HepG2 (cell line): ENCODE results near the gene CUL9. TPM values are rescaled to one million over a fixed set of nuclear protein-coding genes. Genes with fewer than 3 reads are reported as not detected.
A peak's percentile ranks its signal among the peaks of the same experiment; 100 is the strongest.

Experiments used
- NONO ChIP-seq, 2 experiments: fragments of 450-650 bp in 1 of 2; sonication (generic) in 1 of 2; formaldehyde crosslinking in 1 of 2; IDR thresholded peaks in 1 of 2; conservative IDR thresholded peaks in 1 of 2; 2 replicates each; pipeline versions ENCODE4 v1.6.1 to v1.8.0; 2017 to 2022; ENCODE audit warnings: mild to moderate bottlenecking in 1 of 2, missing genetic modification reagents in 1 of 2, moderate library complexity in 1 of 2
- polyA plus RNA-seq, 8 experiments: library from polyadenylated mRNA; depleted of rRNA in 3 of 8; stranded (reverse) in 7 of 8; unstranded in 1 of 8; fragments of >200 nt; fragmentation: Illumina TruSeq in 4 of 8; extraction: Trizol in 4 of 8; gene quantifications; 2 replicates each; pipeline versions ENCODE4 v1.2.1 to v1.2.3, GENCODE V29; 2011 to 2016; ENCODE audit warnings: low read depth in 4 of 8, missing spikeins in 1 of 8, mixed read lengths in 1 of 8; ENCODE audit not compliant: insufficient read depth in 1 of 8
- total RNA-seq, 5 experiments: library from RNA; depleted of rRNA; stranded (reverse); fragments of >200 nt; fragmentation: Illumina TruSeq; extraction: Trizol; gene quantifications; 2 replicates each; pipeline ENCODE4 v1.2.3, GENCODE V29; 2016; ENCODE audit warnings: low read depth in 1 of 5
- TF ChIP-seq, protein P1 (sequence below): sonication (generic); formaldehyde crosslinking; IDR thresholded peaks from 2 replicates; pipeline ENCODE4 v1.5.0; 2020; ENCODE audit warnings: mild to moderate bottlenecking, missing genetic modification reagents, moderate library complexity

Gene CUL9
- total and polyA plus RNA-seq, 2 of the 13 experiments (the other 11 are each of a cell fraction or from before 2014, with no cell fraction given): 11.4 to 13.7 TPM

DNA sequence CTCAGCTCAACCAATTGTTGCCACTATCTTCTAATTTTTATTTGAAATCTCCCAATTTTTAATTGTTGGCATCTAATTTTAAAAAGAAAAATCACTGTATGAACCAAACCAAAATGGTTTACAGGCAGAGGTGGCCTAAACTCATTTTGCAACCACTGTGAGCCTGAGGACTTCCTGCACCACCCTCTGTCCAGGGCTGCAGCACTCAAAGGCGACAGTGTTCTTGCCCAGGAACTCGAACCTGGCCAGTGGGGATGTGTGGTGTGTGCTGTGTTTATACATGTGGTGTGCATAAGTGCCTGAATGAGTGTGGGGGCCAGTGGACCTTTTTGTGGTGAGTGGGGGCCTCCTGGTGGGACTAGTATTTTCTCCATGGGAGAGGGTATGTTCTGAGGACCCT is 91.7 kb downstream of the CUL9 start (continued):
- TF ChIP-seq, protein P1, sequence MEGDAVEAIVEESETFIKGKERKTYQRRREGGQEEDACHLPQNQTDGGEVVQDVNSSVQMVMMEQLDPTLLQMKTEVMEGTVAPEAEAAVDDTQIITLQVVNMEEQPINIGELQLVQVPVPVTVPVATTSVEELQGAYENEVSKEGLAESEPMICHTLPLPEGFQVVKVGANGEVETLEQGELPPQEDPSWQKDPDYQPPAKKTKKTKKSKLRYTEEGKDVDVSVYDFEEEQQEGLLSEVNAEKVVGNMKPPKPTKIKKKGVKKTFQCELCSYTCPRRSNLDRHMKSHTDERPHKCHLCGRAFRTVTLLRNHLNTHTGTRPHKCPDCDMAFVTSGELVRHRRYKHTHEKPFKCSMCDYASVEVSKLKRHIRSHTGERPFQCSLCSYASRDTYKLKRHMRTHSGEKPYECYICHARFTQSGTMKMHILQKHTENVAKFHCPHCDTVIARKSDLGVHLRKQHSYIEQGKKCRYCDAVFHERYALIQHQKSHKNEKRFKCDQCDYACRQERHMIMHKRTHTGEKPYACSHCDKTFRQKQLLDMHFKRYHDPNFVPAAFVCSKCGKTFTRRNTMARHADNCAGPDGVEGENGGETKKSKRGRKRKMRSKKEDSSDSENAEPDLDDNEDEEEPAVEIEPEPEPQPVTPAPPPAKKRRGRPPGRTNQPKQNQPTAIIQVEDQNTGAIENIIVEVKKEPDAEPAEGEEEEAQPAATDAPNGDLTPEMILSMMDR: no peak
- TF ChIP-seq NONO (IDR thresholded peaks at IDR 0.05) (no peak), NONO (CRISPR knock-in tag; conservative IDR thresholded peaks at IDR 0.05) (0 out of 2 replicates have a peak, but pooled peaks have one; percentile 36)

Other genes starting within 250 kb of the CUL9 start
- gene GNMT, start 221.4 kb upstream of the CUL9 start, total RNA-seq (2016; rRNA removed; fragmentation: Illumina TruSeq; extraction: Trizol): 7.0 and 7.3 TPM in 2 replicates
- gene GNMT, start 221.4 kb upstream of the CUL9 start, polyA plus RNA-seq (2011; rRNA removed): 2.8 and 3.8 TPM in 2 replicates
- gene PEX6, start 203.0 kb upstream of the CUL9 start, total RNA-seq (2016; rRNA removed; fragmentation: Illumina TruSeq; extraction: Trizol): 3.6 and 5.1 TPM in 2 replicates
- gene PEX6, start 203.0 kb upstream of the CUL9 start, polyA plus RNA-seq (2011; rRNA removed): 6.7 and 8.5 TPM in 2 replicates
- 55.6 and 60.4 TPM in 2 replicates for gene PPP2R5D, start 197.6 kb upstream of the CUL9 start, total RNA-seq (2016; rRNA removed; fragmentation: Illumina TruSeq; extraction: Trizol)
- gene PPP2R5D, start 197.6 kb upstream of the CUL9 start, polyA plus RNA-seq (2011; rRNA removed): 39.4 and 53.7 TPM in 2 replicates
- 86.2 and 110 TPM in 2 replicates for gene MEA1, start 168.2 kb upstream of the CUL9 start, total RNA-seq (2016; rRNA removed; fragmentation: Illumina TruSeq; extraction: Trizol)
- gene MEA1, start 168.2 kb upstream of the CUL9 start, polyA plus RNA-seq (2011; rRNA removed): 75.6 and 76.6 TPM in 2 replicates
- gene KLHDC3, start 167.9 kb upstream of the CUL9 start, total RNA-seq (2016; rRNA removed; fragmentation: Illumina TruSeq; extraction: Trizol): 91.5 and 92.5 TPM in 2 replicates
- gene KLHDC3, start 167.9 kb upstream of the CUL9 start, polyA plus RNA-seq (2011; rRNA removed): 78.3 and 98.4 TPM in 2 replicates
- gene RRP36, start 160.6 kb upstream of the CUL9 start, total RNA-seq (2016; rRNA removed; fragmentation: Illumina TruSeq; extraction: Trizol): 144 and 184 TPM in 2 replicates
- 29.5 and 31.1 TPM in 2 replicates for gene RRP36, start 160.6 kb upstream of the CUL9 start, polyA plus RNA-seq (2011; rRNA removed)
- gene CUL7, start 128.3 kb upstream of the CUL9 start, total RNA-seq (2016; rRNA removed; fragmentation: Illumina TruSeq; extraction: Trizol): 30.7 and 32.0 TPM in 2 replicates
- 60.7 and 79.4 TPM in 2 replicates for gene CUL7, start 128.3 kb upstream of the CUL9 start, polyA plus RNA-seq (2011; rRNA removed)
- 56.1 and 56.8 TPM in 2 replicates for gene MRPL2, start 122.8 kb upstream of the CUL9 start, total RNA-seq (2016; rRNA removed; fragmentation: Illumina TruSeq; extraction: Trizol)
- 65.6 and 69.9 TPM in 2 replicates for gene MRPL2, start 122.8 kb upstream of the CUL9 start, polyA plus RNA-seq (2011; rRNA removed)
- gene KLC4, start 122.6 kb upstream of the CUL9 start, total RNA-seq (2016; rRNA removed; fragmentation: Illumina TruSeq; extraction: Trizol): 45.4 and 45.8 TPM in 2 replicates
- 70.4 and 89.4 TPM in 2 replicates for gene KLC4, start 122.6 kb upstream of the CUL9 start, polyA plus RNA-seq (2011; rRNA removed)
- 48.5 and 99.8 TPM in 2 replicates for gene PTK7, start 105.9 kb upstream of the CUL9 start, total RNA-seq (2016; rRNA removed; fragmentation: Illumina TruSeq; extraction: Trizol)
- 98.5 and 116 TPM in 2 replicates for gene PTK7, start 105.9 kb upstream of the CUL9 start, polyA plus RNA-seq (2011; rRNA removed)
- gene SRF, start 10.9 kb upstream of the CUL9 start, total RNA-seq (2016; rRNA removed; fragmentation: Illumina TruSeq; extraction: Trizol): 21.0 and 25.5 TPM in 2 replicates
- gene SRF, start 10.9 kb upstream of the CUL9 start, polyA plus RNA-seq (2011; rRNA removed): 44.1 and 45.7 TPM in 2 replicates
- 75.0 and 75.1 TPM in 2 replicates for gene DNPH1, start 47.3 kb downstream of the CUL9 start, total RNA-seq (2016; rRNA removed; fragmentation: Illumina TruSeq; extraction: Trizol)
- 56.5 and 65.8 TPM in 2 replicates for gene DNPH1, start 47.3 kb downstream of the CUL9 start, polyA plus RNA-seq (2011; rRNA removed)
- gene TTBK1, start 61.3 kb downstream of the CUL9 start, total RNA-seq (2016; rRNA removed; fragmentation: Illumina TruSeq; extraction: Trizol): 0.10 and 0.33 TPM in 2 replicates
- 0.24 and 0.50 TPM in 2 replicates for gene TTBK1, start 61.3 kb downstream of the CUL9 start, polyA plus RNA-seq (2011; rRNA removed)
- gene SLC22A7, start 116.1 kb downstream of the CUL9 start, total RNA-seq (2016; rRNA removed; fragmentation: Illumina TruSeq; extraction: Trizol): 8.6 and 22.6 TPM in 2 replicates
- gene SLC22A7, start 116.1 kb downstream of the CUL9 start, polyA plus RNA-seq (2011; rRNA removed): 5.3 and 12.3 TPM in 2 replicates
- 3.5 and 6.3 TPM in 2 replicates for gene CRIP3, start 126.6 kb downstream of the CUL9 start, total RNA-seq (2016; rRNA removed; fragmentation: Illumina TruSeq; extraction: Trizol)
- gene CRIP3, start 126.6 kb downstream of the CUL9 start, polyA plus RNA-seq (2011; rRNA removed): 9.3 and 14.2 TPM in 2 replicates
- gene ZNF318, start 187.5 kb downstream of the CUL9 start, total RNA-seq (2016; rRNA removed; fragmentation: Illumina TruSeq; extraction: Trizol): 13.0 and 19.4 TPM in 2 replicates
- gene ZNF318, start 187.5 kb downstream of the CUL9 start, polyA plus RNA-seq (2011; rRNA removed): 14.5 and 15.1 TPM in 2 replicates
- 11.2 and 24.3 TPM in 2 replicates for gene ABCC10, start 245.3 kb downstream of the CUL9 start, total RNA-seq (2016; rRNA removed; fragmentation: Illumina TruSeq; extraction: Trizol)
- gene ABCC10, start 245.3 kb downstream of the CUL9 start, polyA plus RNA-seq (2011; rRNA removed): 16.0 and 24.1 TPM in 2 replicates